H1 (cell line): ENCODE data around the gene UGT1A3. TPM values are rescaled to one million over a fixed set of nuclear protein-coding genes. Genes with fewer than 3 reads are reported as not detected.

Experiments
- CTCF ChIA-PET: fragments of 300-600 bp; sonication (Branson Sonifier 250); formaldehyde crosslinking; loops from one replicate; lab custom pipeline; 2021; ENCODE audit not compliant: partially characterized antibody; lab: Charles Lee
- POLR2A ChIA-PET: fragments of 300-600 bp; sonication (Branson Sonifier 250); formaldehyde crosslinking; loops from one replicate; lab custom pipeline; 2021; ENCODE audit warnings: inconsistent platforms; ENCODE audit not compliant: partially characterized antibody; lab: Charles Lee
- DNase-seq, 2 experiments: peaks; one replicate each; pipeline versions ENCODE4 v3.0.0 to v3.0.0-alpha.2; 2010 to 2022; ENCODE audit warnings: low spot score in 2 of 2, low read depth in 1 of 2, mixed read lengths in 1 of 2
- FAIRE-seq: peaks from 2 replicates; lab custom pipeline; 2011; peaks lifted over from hg19 to GRCh38; lab: Jason Lieb, UNC
- H2AFZ ChIP-seq: 2 replicates; pipeline ENCODE4 v1.8.1; 2012; ENCODE audit warnings: low read length, inconsistent platforms
- H2AK5ac ChIP-seq: 2 replicates; pipeline ENCODE4 v1.6.1; 2013; ENCODE audit warnings: low read depth, low read length
- H2BK120ac ChIP-seq: replicated peaks from 2 replicates; pipeline ENCODE3; 2013; ENCODE audit warnings: low read depth, low read length, inconsistent platforms
- H2BK12ac ChIP-seq: 2 replicates; pipeline ENCODE4 v1.6.1; 2013; ENCODE audit warnings: low read depth, low read length
- H2BK15ac ChIP-seq: 2 replicates; pipeline ENCODE4 v1.6.1; 2013; ENCODE audit warnings: low read length
- H2BK20ac ChIP-seq: 2 replicates; pipeline ENCODE4 v1.6.1; 2013; ENCODE audit warnings: low read length
- H2BK5ac ChIP-seq: 2 replicates; pipeline ENCODE4 v1.6.1; 2013; ENCODE audit warnings: low read depth, low read length
- H3K14ac ChIP-seq: 2 replicates; pipeline ENCODE4 v1.6.1; 2013; ENCODE audit warnings: inconsistent platforms; ENCODE audit not compliant: insufficient read length
- H3K18ac ChIP-seq: 2 replicates; pipeline ENCODE4 v1.6.1; 2013; ENCODE audit warnings: low read length; ENCODE audit errors: extremely low read depth
- H3K23ac ChIP-seq: 2 replicates; pipeline ENCODE4 v1.6.1; 2013; ENCODE audit warnings: inconsistent platforms; ENCODE audit not compliant: insufficient read length
- H3K23me2 ChIP-seq: 2 replicates; pipeline ENCODE4 v1.6.1; 2013; ENCODE audit warnings: low read depth, low read length
- H3K27ac ChIP-seq: 2 replicates; pipeline ENCODE4 v1.6.1; 2011; ENCODE audit warnings: low read depth, low read length, inconsistent platforms
- H3K27me3 ChIP-seq, 4 experiments: replicated peaks in 1 of 4; 1 replicate in 1 of 4; 2 replicates in 3 of 4; pipeline versions ENCODE4 v1.6.1 to v1.8.1; 2011 to 2013; ENCODE audit warnings: low read length in 3 of 4, mild to moderate bottlenecking in 3 of 4, inconsistent platforms in 2 of 4, mixed read lengths in 2 of 4, moderate library complexity in 1 of 4; ENCODE audit not compliant: control insufficient read depth in 3 of 4, insufficient read depth in 3 of 4; ENCODE audit errors: extremely low read depth in 1 of 4
- H3K36me3 ChIP-seq, 4 experiments: 2 replicates each; pipeline versions ENCODE4 v1.6.1 to v1.8.1; 2011 to 2013; ENCODE audit warnings: mild to moderate bottlenecking in 4 of 4, low read length in 3 of 4, moderate library complexity in 2 of 4, control low read depth in 1 of 4, inconsistent platforms in 1 of 4; ENCODE audit not compliant: insufficient read depth in 4 of 4, control insufficient read depth in 2 of 4
- H3K4ac ChIP-seq: replicated peaks from 2 replicates; pipeline ENCODE3; 2013; ENCODE audit warnings: low read length, low read depth, mixed read lengths, inconsistent platforms; ENCODE audit not compliant: insufficient read length
- H3K4me1 ChIP-seq, 4 experiments: replicated peaks in 1 of 4; 1 replicate in 1 of 4; 2 replicates in 3 of 4; pipeline versions ENCODE4 v1.6.1 to v1.8.1; 2011 to 2013; ENCODE audit warnings: low read length in 3 of 4, inconsistent platforms in 2 of 4, mixed read lengths in 1 of 4; ENCODE audit not compliant: insufficient read depth in 4 of 4, control insufficient read depth in 3 of 4
- H3K4me2 ChIP-seq, 2 experiments: 2 replicates each; pipeline versions ENCODE4 v1.6.1 to v1.8.1; 2011 to 2013; ENCODE audit warnings: low read depth in 2 of 2, low read length in 2 of 2, control low read depth in 1 of 2, inconsistent platforms in 1 of 2, mild to moderate bottlenecking in 1 of 2; ENCODE audit not compliant: insufficient read depth in 1 of 2
- H3K4me3 ChIP-seq, 4 experiments: fragments of 200-600, 300-600 bp in 1 of 4; sonication (generic), shearing (Covaris generic), sonication (Bioruptor Twin) in 1 of 4; 2 replicates each; pipeline versions ENCODE4 v1.5.1 to v1.8.1; 2011 to 2016; ENCODE audit warnings: low read length in 4 of 4, low read depth in 3 of 4, control low read depth in 2 of 4, inconsistent platforms in 2 of 4, mild to moderate bottlenecking in 2 of 4, mixed read lengths in 1 of 4, moderate library complexity in 1 of 4; ENCODE audit not compliant: insufficient read depth in 2 of 4; ENCODE audit errors: extremely low read depth in 1 of 4
- H3K56ac ChIP-seq: replicated peaks from 2 replicates; pipeline ENCODE3; 2013; ENCODE audit warnings: low read depth, mild to moderate bottlenecking, mixed read lengths, low read length, inconsistent platforms; ENCODE audit not compliant: insufficient read length
- H3K79me1 ChIP-seq: 2 replicates; pipeline ENCODE4 v1.6.1; 2013; ENCODE audit warnings: low read depth, low read length, control low read depth
- H3K79me2 ChIP-seq, 2 experiments: 2 replicates each; pipeline versions ENCODE4 v1.6.1 to v1.8.1; 2012 to 2013; ENCODE audit warnings: low read length in 2 of 2, mild to moderate bottlenecking in 2 of 2, inconsistent platforms in 1 of 2; ENCODE audit not compliant: insufficient read depth in 2 of 2, control insufficient read depth in 1 of 2
- H3K9ac ChIP-seq, 4 experiments: replicated peaks in 1 of 4; 1 replicate in 1 of 4; 2 replicates in 3 of 4; pipeline versions ENCODE4 v1.6.1 to v1.8.1; 2011 to 2013; ENCODE audit warnings: low read depth in 3 of 4, low read length in 3 of 4, control low read depth in 2 of 4, mild to moderate bottlenecking in 2 of 4, moderate library complexity in 2 of 4, inconsistent platforms in 1 of 4; ENCODE audit errors: extremely low read depth in 1 of 4
- H3K9me3 ChIP-seq, 2 experiments: 2 replicates each; pipeline versions ENCODE4 v1.6.1 to v1.8.1; 2012 to 2013; ENCODE audit warnings: mild to moderate bottlenecking in 2 of 2, moderate library complexity in 2 of 2, control low read depth in 1 of 2, inconsistent platforms in 1 of 2, low read depth in 1 of 2, low read length in 1 of 2, mixed read lengths in 1 of 2; ENCODE audit not compliant: insufficient read depth in 2 of 2
- H4K20me1 ChIP-seq, 2 experiments: replicated peaks in 1 of 2; 2 replicates each; pipeline versions ENCODE3 to v1.8.1; 2011 to 2013; ENCODE audit warnings: inconsistent platforms in 2 of 2, low read length in 2 of 2, mild to moderate bottlenecking in 1 of 2; ENCODE audit not compliant: insufficient read depth in 2 of 2, control insufficient read depth in 1 of 2
- H4K5ac ChIP-seq: 2 replicates; pipeline ENCODE4 v1.6.1; 2013; ENCODE audit warnings: low read length, low read depth, mixed read lengths, inconsistent platforms; ENCODE audit not compliant: insufficient read length
- H4K8ac ChIP-seq: 2 replicates; pipeline ENCODE4 v1.8.0; 2013; ENCODE audit warnings: mild to moderate bottlenecking, moderate library complexity, low read length, inconsistent platforms; ENCODE audit not compliant: insufficient read depth; ENCODE audit errors: extremely low read depth
- H4K91ac ChIP-seq: replicated peaks from 2 replicates; pipeline ENCODE3; 2013; ENCODE audit warnings: low read length, mixed read lengths, inconsistent platforms; ENCODE audit not compliant: insufficient read length
- CTCF ChIP-seq, 3 experiments: IDR thresholded peaks; 1 replicate in 2 of 3; 2 replicates in 1 of 3; pipeline versions ENCODE4 v1.5.1 to v1.6.1; 2011; ENCODE audit warnings: low read length in 3 of 3, mild to moderate bottlenecking in 3 of 3, inconsistent platforms in 2 of 3, low read depth in 1 of 3, moderate library complexity in 1 of 3; ENCODE audit not compliant: insufficient read depth in 1 of 3; ENCODE audit errors: control extremely low read depth in 1 of 3
- KDM5A ChIP-seq: fragments of 200-600 bp; IDR thresholded peaks from 2 replicates; pipeline ENCODE4 v1.7.1; 2012; ENCODE audit warnings: mild to moderate bottlenecking, low read length, inconsistent platforms, mixed read lengths
- SIN3A ChIP-seq, 2 experiments: IDR thresholded peaks in 1 of 2; conservative IDR thresholded peaks in 1 of 2; 2 replicates each; pipeline ENCODE4 v1.6.1; 2011 to 2012; ENCODE audit warnings: low read length in 2 of 2, improper control_type of control experiment in 1 of 2, low read depth in 1 of 2, mild to moderate bottlenecking in 1 of 2
- SIX5 ChIP-seq: IDR thresholded peaks from 2 replicates; pipeline ENCODE4 v1.6.1; 2011; ENCODE audit warnings: mild to moderate bottlenecking, low read depth, low read length
- SP2 ChIP-seq: IDR thresholded peaks from 2 replicates; pipeline ENCODE4 v1.6.1; 2012; ENCODE audit warnings: mild to moderate bottlenecking, low read length, inconsistent platforms
- SP4 ChIP-seq: IDR thresholded peaks from 2 replicates; pipeline ENCODE4 v1.6.1; 2012; ENCODE audit warnings: low read length, inconsistent platforms
- TAF7 ChIP-seq: optimal IDR thresholded peaks from 2 replicates; pipeline ENCODE3; 2011; ENCODE audit warnings: low read depth, mild to moderate bottlenecking, inconsistent platforms, low read length, moderate library complexity, borderline replicate concordance
- WGBS, 2 experiments: shearing (Covaris generic) in 1 of 2; methylation state at CpG; one replicate each; pipeline versions ENCODE4 v1.1.6 to v1.1.7; 2013 to 2015; ENCODE audit warnings: low lambda C conversion rate in 2 of 2, mixed read lengths in 2 of 2, inconsistent platforms in 1 of 2, low coverage in 1 of 2, missing lambda C conversion rate in 1 of 2; ENCODE audit not compliant: insufficient replicate concordance in 2 of 2, insufficient coverage in 1 of 2, insufficient read length in 1 of 2; ENCODE audit errors: extremely low coverage in 1 of 2, missing lambda C conversion rate in 1 of 2; 5-methylcytosine and 5-hydroxymethylcytosine counted together
- polyA plus RNA-seq, 7 experiments: library from polyadenylated mRNA; depleted of rRNA in 3 of 7; stranded (reverse) in 5 of 7; unstranded in 2 of 7; fragments of >200 nt in 5 of 7; fragments of 200-250 nt in 2 of 7; gene quantifications; 1 replicate in 5 of 7; 2 replicates in 1 of 7; 4 replicates in 1 of 7; pipeline versions ENCODE4 v1.2.1 to v1.2.3, GENCODE V29; 2011 to 2013; ENCODE audit warnings: missing spikeins in 2 of 7, mixed read lengths in 2 of 7
- total RNA-seq: library from RNA; stranded (reverse); fragmentation: NEBNext Ultra II Directional; extraction: Animal tissue kit (Norgen Biotek cat#: 25700); gene quantifications from 2 replicates; pipeline ENCODE4 v1.2.1, GENCODE V29; 2021

The UGT1A3 gene
- total and polyA plus RNA-seq, 2 of the 8 experiments (the other 6 are each of a cell fraction or from before 2014, with no cell fraction given), result not detected

GRCh38 chr2:233800208-233800607 is 71.4 kb downstream of the UGT1A3 start:
- H4K91ac ChIP-seq, result no peak overlapping the region
- H2BK15ac ChIP-seq, result no peak overlapping the region
- H4K20me1 ChIP-seq, result no peaks in the 10 kb centered on the region
- H3K27me3 ChIP-seq, result no peaks in the 10 kb centered on the region
- H3K27ac ChIP-seq, result no peak overlapping the region
- H3K23ac ChIP-seq, result no peak overlapping the region
- H3K4me3 ChIP-seq, result no peak overlapping the region
- H3K79me1 ChIP-seq, result no peaks in the 10 kb centered on the region
- POLR2A ChIA-PET, result no interaction called here
- no peak overlapping the region for H3K9ac ChIP-seq
- no peak overlapping the region for H2BK12ac ChIP-seq
- H3K4me1 ChIP-seq, result no peaks in the 10 kb centered on the region
- no peaks in the 10 kb centered on the region for H3K36me3 ChIP-seq
- DNase-seq (no peak), FAIRE-seq (no peak)
- H3K23me2 ChIP-seq, result no peaks in the 10 kb centered on the region
- no peak overlapping the region for H3K56ac ChIP-seq
- H3K79me2 ChIP-seq, result no peaks in the 10 kb centered on the region
- H2AFZ ChIP-seq, result no peak overlapping the region
- 93% methylated on average over 7 of the region's 7 CpGs; no CpG with 5 or more reads in 1 of the 2 experiments for WGBS, 2 experiments
- no peak overlapping the region for H2BK20ac ChIP-seq
- no peak overlapping the region for H2BK5ac ChIP-seq
- peaks cover 0 to 4% of the 10 kb centered on the region in 2 experiments; a peak in 3 of 4 replicates for H3K9me3 ChIP-seq
- H2AK5ac ChIP-seq, result no peak overlapping the region
- H4K8ac ChIP-seq, result no peak overlapping the region
- CTCF ChIA-PET, result no interaction called here
- H3K4me2 ChIP-seq, result no peak overlapping the region
- no peak overlapping the region for H3K14ac ChIP-seq
- no peak overlapping the region for H3K18ac ChIP-seq
- no peak overlapping the region for H4K5ac ChIP-seq
- no peak overlapping the region for H3K4ac ChIP-seq
- H2BK120ac ChIP-seq, result no peak overlapping the region
- TF ChIP-seq SIX5 (no peak), CTCF (IDR thresholded peaks at IDR 0.05; ENCODE audit: control extremely low read depth in 1 of 3, insufficient read depth in 1 of 3, low read depth in 1 of 3, low read length in 3 of 3) (no peak), KDM5A (no peak), TAF7 (no peak), SP2 (no peak), SIN3A (conservative IDR thresholded peaks at IDR 0.05 in 1 of 2, IDR thresholded peaks at IDR 0.05 in 1 of 2; ENCODE audit: low read depth in 1 of 2, low read length in 2 of 2) (no peak), SP4 (no peak)
